BLaER1 treated with 17β-estradiol and CSF1 and Interleukin-3, amounts not matched to agents 10 nM and 100 nM (cell line): Measurements from ENCODE around the gene SLC39A7.
A peak's percentile ranks its signal among the peaks of the same experiment; 100 is the strongest.

ENCODE experiments used
- H3K27ac ChIP-seq, 11 experiments: shearing (Covaris generic); formaldehyde crosslinking; 2 replicates each; pipeline ENCODE4 v1.8.1; 2022
- H3K27me3 ChIP-seq, 11 experiments: shearing (Covaris generic); formaldehyde crosslinking; 2 replicates each; pipeline ENCODE4 v1.8.1; 2022
- H3K36me3 ChIP-seq, 11 experiments: shearing (Covaris generic); formaldehyde crosslinking; 2 replicates each; pipeline ENCODE4 v1.8.1; 2022
- H3K4me1 ChIP-seq, 10 experiments: shearing (Covaris generic); formaldehyde crosslinking; 2 replicates each; pipeline ENCODE4 v1.8.1; 2022
- H3K4me2 ChIP-seq, 11 experiments: shearing (Covaris generic); formaldehyde crosslinking; 2 replicates each; pipeline ENCODE4 v1.8.1; 2022
- H3K4me3 ChIP-seq, 10 experiments: shearing (Covaris generic); formaldehyde crosslinking; 2 replicates each; pipeline ENCODE4 v1.8.1; 2022
- H3K9ac ChIP-seq, 11 experiments: shearing (Covaris generic); formaldehyde crosslinking; 2 replicates each; pipeline ENCODE4 v1.8.1; 2022
- H3K9me3 ChIP-seq, 11 experiments: shearing (Covaris generic); formaldehyde crosslinking; replicated peaks in 1 of 11; 2 replicates each; pipeline ENCODE4 v1.8.1; 2022
- H4K20me1 ChIP-seq, 11 experiments: shearing (Covaris generic); formaldehyde crosslinking; 2 replicates each; pipeline ENCODE4 v1.8.1; 2022
- Cebpa-rat ChIP-seq, 11 experiments: shearing (Covaris generic); IDR thresholded peaks; 2 replicates each; pipeline ENCODE4 v1.8.1; 2022

The SLC39A7 gene

GRCh38 chr6:33191383-33192104 lies 9.1 kb upstream of the SLC39A7 start:
- Histone ChIP-seq H3K27ac (no peak overlapping the region), H3K36me3 (peaks cover 30 to 32% (median 31%) of the 10 kb centered on the region in 11 experiments), H3K4me2 (peak overlapping the region in 10 of 11 experiments; percentile 8 to 91 (median 50); a peak in 10 of 22 replicates), H3K27me3 (peaks cover 38 to 56% (median 52%) of the 10 kb centered on the region in 11 experiments), H3K4me1 (peaks cover 12 to 19% (median 14%) of the 10 kb centered on the region in 10 experiments), H3K9me3 (no peaks in the 10 kb centered on the region), H4K20me1 (peaks cover 4 to 44% (median 26%) of the 10 kb centered on the region in 11 experiments; a peak in 16 of 22 replicates), H3K4me3 (no peak overlapping the region; a peak in 1 of 20 replicates), H3K9ac (no peak overlapping the region; a peak in 1 of 22 replicates)
- no peak for TF ChIP-seq Cebpa-rat (IDR thresholded peaks at IDR 0.05)

GRCh38 chr6:33192105-33192646 lies 8.5 kb upstream of the SLC39A7 start, which contains the start of gene COL11A2:
Gene COL11A2 (minus strand): TSS chr6:33192467. CDS start chr6:33192240, 227 bp downstream.
- Histone ChIP-seq H3K27me3 (peaks cover 38 to 56% (median 52%) of the 10 kb centered on the region in 11 experiments), H3K4me2 (peak within 1 kb of the TSS; percentile 74 to 93 (median 85)), H4K20me1 (peaks cover 6 to 44% (median 30%) of the 10 kb centered on the region in 11 experiments; a peak in 18 of 22 replicates), H3K36me3 (peaks cover 36 to 38% (median 37%) of the 10 kb centered on the region in 11 experiments), H3K4me3 (peak within 1 kb of the TSS; percentile 31 to 59 (median 42); a peak in 16 of 20 replicates), H3K4me1 (peaks cover 13 to 19% (median 15%) of the 10 kb centered on the region in 10 experiments), H3K9me3 (no peaks in the 10 kb centered on the region), H3K9ac (peak within 1 kb of the TSS in 9 of 11 experiments; percentile 25 to 65 (median 52); a peak in 13 of 22 replicates), H3K27ac (no peak within 1 kb of the TSS)
- no peak for TF ChIP-seq Cebpa-rat (IDR thresholded peaks at IDR 0.05)

GRCh38 chr6:33192671-33193602 lies 7.7 kb upstream of the SLC39A7 start:
- peaks cover 8 to 48% (median 37%) of the 10 kb centered on the region in 11 experiments; a peak in 19 of 22 replicates for H4K20me1 ChIP-seq
- no peaks in the 10 kb centered on the region for H3K9me3 ChIP-seq
- peaks cover 13 to 25% (median 21%) of the 10 kb centered on the region in 10 experiments for H3K4me1 ChIP-seq
- H3K9ac ChIP-seq: peak overlapping the region in 9 of 11 experiments; percentile 25 to 65 (median 52); a peak in 13 of 22 replicates
- no peak overlapping the region for H3K27ac ChIP-seq
- peaks cover 38 to 56% (median 52%) of the 10 kb centered on the region in 11 experiments for H3K27me3 ChIP-seq
- peak overlapping the region; percentile 74 to 93 (median 85) for H3K4me2 ChIP-seq
- H3K4me3 ChIP-seq: peak overlapping the region; percentile 31 to 59 (median 42); a peak in 16 of 20 replicates
- no peak for TF ChIP-seq Cebpa-rat (IDR thresholded peaks at IDR 0.05)
- H3K36me3 ChIP-seq: peaks cover 38 to 40% (median 39%) of the 10 kb centered on the region in 11 experiments

GRCh38 chr6:33193619-33194018 lies 7.0 kb upstream of the SLC39A7 start:
- Histone ChIP-seq H3K4me1 (peaks cover 13 to 32% (median 26%) of the 10 kb centered on the region in 10 experiments), H3K27ac (no peak overlapping the region), H4K20me1 (peaks cover 14 to 54% (median 44%) of the 10 kb centered on the region in 11 experiments; a peak in 19 of 22 replicates), H3K4me3 (no peak overlapping the region), H3K36me3 (peaks cover 38 to 45% (median 39%) of the 10 kb centered on the region in 11 experiments), H3K9me3 (no peaks in the 10 kb centered on the region), H3K4me2 (no peak overlapping the region), H3K27me3 (peaks cover 38 to 56% (median 52%) of the 10 kb centered on the region in 11 experiments), H3K9ac (no peak overlapping the region)
- TF ChIP-seq Cebpa-rat (IDR thresholded peaks at IDR 0.05): no peak

GRCh38 chr6:33194431-33194979 lies 6.2 kb upstream of the SLC39A7 start:
- Histone ChIP-seq H3K9me3 (no peaks in the 10 kb centered on the region), H3K4me1 (peaks cover 16 to 39% (median 34%) of the 10 kb centered on the region in 10 experiments), H3K27ac (no peak overlapping the region), H3K4me2 (no peak overlapping the region), H3K36me3 (peaks cover 38 to 45% (median 39%) of the 10 kb centered on the region in 11 experiments), H3K27me3 (peaks cover 38 to 49% (median 46%) of the 10 kb centered on the region in 11 experiments), H3K4me3 (no peak overlapping the region), H4K20me1 (peaks cover 14 to 60% (median 46%) of the 10 kb centered on the region in 11 experiments; a peak in 19 of 22 replicates), H3K9ac (no peak overlapping the region)
- no peak for TF ChIP-seq Cebpa-rat (IDR thresholded peaks at IDR 0.05)

GRCh38 chr6:33195304-33196165 lies 5.1 kb upstream of the SLC39A7 start:
- Histone ChIP-seq H3K4me2 (no peak overlapping the region), H3K9me3 (no peaks in the 10 kb centered on the region), H3K36me3 (peaks cover 38 to 45% (median 39%) of the 10 kb centered on the region in 11 experiments), H3K4me3 (no peak overlapping the region), H3K9ac (0 out of 22 replicates have a peak overlapping the region, but pooled peaks of 1 of the 11 experiments have one; percentile 11), H3K27me3 (peaks cover 32 to 39% (median 36%) of the 10 kb centered on the region in 11 experiments), H3K27ac (no peak overlapping the region), H4K20me1 (peaks cover 14 to 63% (median 46%) of the 10 kb centered on the region in 11 experiments; a peak in 19 of 22 replicates), H3K4me1 (peaks cover 18 to 42% (median 36%) of the 10 kb centered on the region in 10 experiments)
- no peak for TF ChIP-seq Cebpa-rat (IDR thresholded peaks at IDR 0.05)

GRCh38 chr6:33197431-33198048 lies 3.1 kb upstream of the SLC39A7 start:
- peak overlapping the region in 5 of 11 experiments; percentile 91 to 99 (median 98); a peak in 4 of 22 replicates for H3K4me2 ChIP-seq
- H3K9ac ChIP-seq: peak overlapping the region in 5 of 11 experiments; percentile 3 to 28 (median 13); a peak in 4 of 22 replicates
- peaks cover 12 to 19% (median 16%) of the 10 kb centered on the region in 11 experiments for H3K27me3 ChIP-seq
- H3K4me3 ChIP-seq: no peak overlapping the region
- peaks cover 46 to 56% (median 49%) of the 10 kb centered on the region in 11 experiments for H3K36me3 ChIP-seq
- TF ChIP-seq Cebpa-rat (IDR thresholded peaks at IDR 0.05): no peak
- H3K9me3 ChIP-seq: no peaks in the 10 kb centered on the region
- no peak overlapping the region for H3K27ac ChIP-seq
- peaks cover 14 to 56% (median 40%) of the 10 kb centered on the region in 11 experiments; a peak in 19 of 22 replicates for H4K20me1 ChIP-seq
- peaks cover 27 to 50% (median 43%) of the 10 kb centered on the region in 10 experiments for H3K4me1 ChIP-seq
